ENCODE data around the gene IL36B. TPM values are rescaled to one million over a fixed set of nuclear protein-coding genes. Genes with fewer than 3 reads are reported as not detected.
A peak's percentile ranks its signal among the peaks of the same experiment; 100 is the strongest.

The IL36B gene
- total RNA-seq, 4 donors from 2014 or later = not detected

GRCh38 chr2:113076954-113077669 is 24.4 kb upstream of the IL36B start:
- Histone ChIP-seq H3K36me3 (no peaks in the 10 kb centered on the region), H3K4me1 (peaks cover 16 to 22% of the 10 kb centered on the region in 2 donors), H3K27me3 (no peaks in the 10 kb centered on the region), H3K27ac (peak overlapping the region in 1 of 3 donors; percentile 73), H3K9me3 (no peaks in the 10 kb centered on the region), H3K4me3 (replicated peaks in 1 of 3) (no peak overlapping the region)
- no peak for TF ChIP-seq CTCF (IDR thresholded peaks at IDR 0.05)
- TF ChIP-seq POLR2A (IDR thresholded peaks at IDR 0.05) = no peak
- intact Hi-C loops (cut with DNase I) = loop anchor here (5.0 kb wide), 1 partner anchor 45 kb away; no protein-coding TSS in a partner anchor
- no peak for DNase-seq
- 82 to 94% methylated on average over 3 of the region's 3 CpGs for WGBS, 2 donors

GRCh38 chr2:113075600-113075999 is 22.9 kb upstream of the IL36B start:
- Histone ChIP-seq H3K27ac (no peak overlapping the region), H3K27me3 (no peaks in the 10 kb centered on the region), H3K4me3 (replicated peaks in 1 of 3) (no peak overlapping the region), H3K4me1 (peaks cover 16 to 22% of the 10 kb centered on the region in 2 donors), H3K9me3 (no peaks in the 10 kb centered on the region), H3K36me3 (no peaks in the 10 kb centered on the region)
- TF ChIP-seq POLR2A (IDR thresholded peaks at IDR 0.05) = no peak
- TF ChIP-seq CTCF (IDR thresholded peaks at IDR 0.05) = no peak
- WGBS, 2 donors = 93 to 98% methylated on average over 3 of the region's 3 CpGs
- intact Hi-C loops (cut with DNase I) = loop anchor here (5.0 kb wide), 1 partner anchor 47 kb away; no protein-coding TSS in a partner anchor
- DNase-seq = no peak

GRCh38 chr2:113075030-113075429 is 22.4 kb upstream of the IL36B start:
- TF ChIP-seq CTCF (IDR thresholded peaks at IDR 0.05) (no peak), POLR2A (IDR thresholded peaks at IDR 0.05) (no peak)
- Histone ChIP-seq H3K27me3 (no peaks in the 10 kb centered on the region), H3K4me1 (peaks cover 16 to 22% of the 10 kb centered on the region in 2 donors), H3K4me3 (replicated peaks in 1 of 3) (no peak overlapping the region), H3K9me3 (no peaks in the 10 kb centered on the region), H3K27ac (no peak overlapping the region), H3K36me3 (no peaks in the 10 kb centered on the region)
- WGBS, 2 donors = 57 to 68% methylated on average over 5 of the region's 5 CpGs
- intact Hi-C loops (cut with DNase I) = loop anchor here (5.0 kb wide), 1 partner anchor 47 kb away; no protein-coding TSS in a partner anchor
- peak; percentile 6 to 16 for DNase-seq

GRCh38 chr2:113073325-113073834 is 20.7 kb upstream of the IL36B start:
- TF ChIP-seq CTCF (IDR thresholded peaks at IDR 0.05) = no peak
- TF ChIP-seq POLR2A (IDR thresholded peaks at IDR 0.05) = no peak
- WGBS, 2 donors = 22 to 43% methylated on average over 3 of the region's 3 CpGs
- Histone ChIP-seq H3K9me3 (no peaks in the 10 kb centered on the region), H3K4me1 (peaks cover 5 to 7% of the 10 kb centered on the region in 2 donors), H3K36me3 (no peaks in the 10 kb centered on the region), H3K4me3 (replicated peaks in 1 of 3) (no peak overlapping the region), H3K27ac (no peak overlapping the region), H3K27me3 (no peaks in the 10 kb centered on the region)
- intact Hi-C loops (cut with DNase I) = no loop called here
- peak in 1 of 2 donors; percentile 17 for DNase-seq

GRCh38 chr2:113072584-113072983 is 19.9 kb upstream of the IL36B start:
- Histone ChIP-seq H3K4me3 (replicated peaks in 1 of 3) (no peak overlapping the region), H3K27ac (no peak overlapping the region), H3K9me3 (no peaks in the 10 kb centered on the region), H3K4me1 (no peaks in the 10 kb centered on the region), H3K27me3 (no peaks in the 10 kb centered on the region), H3K36me3 (no peaks in the 10 kb centered on the region)
- DNase-seq = no peak
- TF ChIP-seq CTCF (IDR thresholded peaks at IDR 0.05) = no peak
- TF ChIP-seq POLR2A (IDR thresholded peaks at IDR 0.05) = no peak
- intact Hi-C loops (cut with DNase I) = no loop called here
- 67 to 79% methylated on average over 1 to 4 of the region's 4 CpGs for WGBS, 2 donors
